HUES6 (cell line): ENCODE results near the gene POU3F3.

Source experiments
- H3K27ac ChIP-seq: 2 replicates; pipeline ENCODE4 v1.7.0; 2013; ENCODE audit warnings: low read depth, mild to moderate bottlenecking, low read length, inconsistent platforms
- H3K27me3 ChIP-seq: 2 replicates; pipeline ENCODE4 v1.6.1; 2013; ENCODE audit warnings: low read length; ENCODE audit not compliant: control insufficient read depth, insufficient read depth
- H3K36me3 ChIP-seq: 2 replicates; pipeline ENCODE4 v1.6.1; 2013; ENCODE audit warnings: low read length; ENCODE audit not compliant: control insufficient read depth, insufficient read depth
- H3K4me1 ChIP-seq: 2 replicates; pipeline ENCODE4 v1.6.1; 2013; ENCODE audit warnings: low read length; ENCODE audit not compliant: control insufficient read depth, insufficient read depth
- H3K4me3 ChIP-seq: 2 replicates; pipeline ENCODE4 v1.5.1; 2013; ENCODE audit warnings: low read depth, low read length
- H3K9ac ChIP-seq: one replicate; pipeline ENCODE4 v1.6.1; 2013; ENCODE audit warnings: mild to moderate bottlenecking, low read length
- H3K9me3 ChIP-seq: 2 replicates; pipeline ENCODE4 v1.6.1; 2013; ENCODE audit warnings: low read depth, low read length; ENCODE audit not compliant: control insufficient read depth, insufficient read depth

POU3F3 gene

DNA sequence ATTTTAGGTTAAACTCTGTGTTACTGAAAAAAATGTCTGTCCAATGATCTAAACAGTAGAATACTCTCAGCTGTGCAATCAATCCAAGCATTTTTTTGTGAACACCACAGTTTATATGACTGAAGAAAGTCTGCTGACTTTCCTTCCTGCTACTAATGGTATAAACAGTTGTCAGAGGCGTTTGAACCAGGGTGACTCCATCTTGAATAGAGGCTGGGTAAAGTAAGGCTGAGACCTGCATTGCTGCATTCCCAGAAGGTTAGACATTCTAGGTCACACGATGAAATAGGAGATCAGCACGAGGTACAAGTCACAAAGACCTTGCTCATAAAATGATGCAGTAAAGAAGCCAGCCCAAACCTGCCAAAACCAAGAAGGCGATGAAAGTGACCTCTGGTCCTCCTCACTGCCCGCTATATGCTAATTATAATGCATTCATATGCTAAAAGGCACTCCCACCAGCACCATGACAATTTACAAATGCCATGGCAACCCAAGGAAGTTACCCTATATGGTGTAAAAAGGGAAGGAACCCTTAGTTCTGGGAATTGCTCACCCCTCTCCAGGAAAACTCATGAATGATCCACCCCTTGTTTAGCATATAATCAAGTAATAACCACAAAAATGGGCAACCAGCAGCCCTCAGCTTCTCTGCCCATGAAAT, 31.3 kb downstream of the POU3F3 start:
- Histone ChIP-seq H3K36me3 (no peaks in the 10 kb centered on the region), H3K9me3 (no peaks in the 10 kb centered on the region), H3K4me1 (peaks cover 15% of the 10 kb centered on the region), H3K9ac (no peak overlapping the region), H3K27ac (no peak overlapping the region), H3K27me3 (peaks cover 20% of the 10 kb centered on the region), H3K4me3 (no peak overlapping the region)

DNA sequence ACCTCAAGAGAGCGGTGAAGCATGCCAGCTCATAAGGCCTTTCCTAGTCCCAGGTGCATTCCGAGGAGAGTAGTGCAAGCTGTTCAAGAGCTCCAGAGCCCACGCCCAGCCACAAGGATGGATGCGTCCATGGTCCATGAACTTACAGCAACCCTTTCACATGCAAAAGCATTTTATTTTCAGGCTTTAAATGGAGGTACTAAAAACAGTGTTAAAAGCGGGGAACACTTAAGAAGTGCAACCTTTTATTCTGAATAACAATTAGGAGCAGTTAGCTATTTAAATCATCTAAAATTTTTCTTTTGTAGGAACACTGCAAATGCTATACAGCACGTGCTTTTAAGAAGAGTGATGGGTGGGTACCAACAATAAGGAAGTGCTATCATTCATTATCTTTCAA, 33.8 kb downstream of the POU3F3 start:
- peaks cover 13% of the 10 kb centered on the region for H3K27me3 ChIP-seq

DNA sequence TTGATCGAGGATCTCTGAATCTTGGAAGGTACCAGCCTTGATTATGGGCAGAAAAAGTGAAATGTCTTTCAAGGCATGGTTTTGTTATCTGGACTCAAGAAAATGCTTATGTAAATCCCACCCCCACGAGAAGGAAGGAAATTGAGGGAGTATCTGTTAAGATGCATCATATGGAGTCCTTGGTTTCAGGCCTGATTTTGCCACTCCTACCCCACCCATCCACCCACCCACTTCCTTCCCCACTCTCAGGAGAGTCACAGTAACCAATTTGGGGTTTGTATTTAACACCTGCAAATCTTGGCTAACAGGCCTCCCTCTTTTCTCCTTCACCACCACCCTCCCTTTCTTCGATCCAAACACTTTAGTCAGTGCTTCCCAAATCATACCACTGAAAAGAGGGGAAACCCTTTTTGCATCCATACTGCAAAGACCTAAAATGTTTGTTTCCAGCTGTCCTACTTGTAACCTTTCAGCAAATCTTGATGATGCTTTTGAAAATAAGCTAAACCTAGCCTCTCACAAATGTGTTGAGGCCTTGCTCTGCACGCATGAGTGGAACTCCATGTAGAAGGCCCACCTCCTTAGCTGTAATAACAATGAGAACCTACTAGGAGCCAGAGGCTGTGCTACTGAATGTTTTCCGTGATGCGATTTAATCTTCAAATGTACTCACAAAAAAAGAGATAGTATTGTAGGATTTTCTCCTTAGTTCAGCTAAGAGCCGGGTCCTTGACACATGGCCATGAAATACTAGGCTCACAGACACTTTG, 34.8 kb downstream of the POU3F3 start:
- H3K4me1 ChIP-seq: peaks cover 15% of the 10 kb centered on the region
- H3K9me3 ChIP-seq: no peaks in the 10 kb centered on the region
- H3K36me3 ChIP-seq: no peaks in the 10 kb centered on the region
- H3K27ac ChIP-seq: no peak overlapping the region
- no peak overlapping the region for H3K4me3 ChIP-seq
- H3K27me3 ChIP-seq: peaks cover 5% of the 10 kb centered on the region; the same call in 1 of the 2 replicates
- H3K9ac ChIP-seq: no peak overlapping the region

More for the DNA sequence above, 33.8 kb downstream of the POU3F3 start:
- Histone ChIP-seq H3K4me3 (no peak overlapping the region), H3K4me1 (peaks cover 15% of the 10 kb centered on the region), H3K9me3 (no peaks in the 10 kb centered on the region), H3K9ac (no peak overlapping the region), H3K27ac (no peak overlapping the region), H3K36me3 (no peaks in the 10 kb centered on the region)

DNA sequence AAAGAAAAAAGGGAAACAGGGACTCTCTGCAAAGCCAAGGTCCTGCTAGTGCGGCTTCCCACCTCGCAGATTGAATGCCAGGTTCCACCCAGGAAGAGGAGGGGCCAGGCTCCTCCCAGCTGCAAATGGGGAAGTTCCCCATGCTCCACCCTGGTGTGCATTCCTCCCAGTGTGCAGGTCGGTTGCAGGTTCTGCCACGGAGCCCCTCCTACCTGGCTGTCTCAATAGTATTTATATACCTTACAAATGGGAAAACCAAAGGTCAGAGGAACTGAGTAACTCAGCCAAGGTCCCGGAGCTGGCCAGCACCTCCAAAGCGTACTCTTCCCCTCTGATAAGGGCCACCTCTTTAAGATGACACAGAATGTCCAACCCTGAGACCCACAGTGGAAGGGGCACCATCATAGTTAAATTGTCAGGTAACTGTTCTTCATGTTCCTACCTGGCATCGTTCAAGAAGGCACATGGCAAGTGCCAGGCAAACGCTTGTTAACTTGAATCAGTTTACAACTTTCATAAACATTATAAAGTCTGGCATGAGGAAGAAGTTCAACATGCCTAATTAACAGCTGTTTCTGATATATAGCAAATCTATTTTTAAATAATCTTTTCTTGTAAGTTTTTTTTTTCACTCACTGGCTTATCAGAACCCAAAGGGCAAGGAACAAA, 35.5 kb downstream of the POU3F3 start:
- Histone ChIP-seq H3K9me3 (no peaks in the 10 kb centered on the region), H3K4me1 (peaks cover 15% of the 10 kb centered on the region), H3K36me3 (no peaks in the 10 kb centered on the region), H3K27me3 (no peaks in the 10 kb centered on the region), H3K9ac (no peak overlapping the region), H3K4me3 (no peak overlapping the region), H3K27ac (no peak overlapping the region)

DNA sequence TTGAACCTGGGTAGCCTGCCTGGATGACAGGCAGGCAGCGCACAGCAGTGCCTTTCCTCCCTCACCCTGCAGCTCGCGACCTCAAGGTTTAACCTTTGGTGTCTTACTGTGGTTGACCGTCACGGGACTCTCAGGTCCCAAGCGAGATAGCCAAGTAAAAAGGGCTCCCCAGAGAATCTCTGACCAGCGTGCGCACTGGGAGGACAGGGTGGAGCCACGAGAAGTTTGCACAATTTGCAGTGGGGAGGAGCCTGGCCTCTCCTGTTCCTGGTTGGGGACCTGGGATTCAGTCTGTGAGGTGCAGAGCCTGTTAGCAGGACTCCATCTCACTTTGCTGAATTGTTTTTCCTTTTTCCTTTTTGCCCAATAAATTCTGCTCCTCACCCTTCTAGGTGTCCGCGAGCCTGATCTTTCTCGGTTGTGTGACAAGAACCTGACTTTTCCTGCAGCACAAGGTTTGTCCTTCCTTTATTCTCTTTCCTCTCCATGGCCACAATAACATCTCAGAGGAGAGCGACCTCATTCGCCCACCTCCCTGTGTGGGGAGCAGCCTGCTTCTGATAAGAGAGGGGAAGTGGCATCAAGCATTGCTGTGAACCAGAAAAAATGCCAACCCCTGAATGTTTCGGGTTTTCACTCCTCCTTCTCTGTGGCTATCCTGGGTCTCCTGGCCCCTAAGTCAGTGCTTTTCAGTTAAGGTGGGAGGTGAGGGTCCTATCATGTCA, 36.2 kb downstream of the POU3F3 start:
- no peak overlapping the region for H3K27ac ChIP-seq
- H3K4me3 ChIP-seq: no peak overlapping the region
- H3K9me3 ChIP-seq: no peaks in the 10 kb centered on the region
- peaks cover 15% of the 10 kb centered on the region for H3K4me1 ChIP-seq
- no peak overlapping the region for H3K9ac ChIP-seq
- no peaks in the 10 kb centered on the region for H3K27me3 ChIP-seq
- H3K36me3 ChIP-seq: no peaks in the 10 kb centered on the region

DNA sequence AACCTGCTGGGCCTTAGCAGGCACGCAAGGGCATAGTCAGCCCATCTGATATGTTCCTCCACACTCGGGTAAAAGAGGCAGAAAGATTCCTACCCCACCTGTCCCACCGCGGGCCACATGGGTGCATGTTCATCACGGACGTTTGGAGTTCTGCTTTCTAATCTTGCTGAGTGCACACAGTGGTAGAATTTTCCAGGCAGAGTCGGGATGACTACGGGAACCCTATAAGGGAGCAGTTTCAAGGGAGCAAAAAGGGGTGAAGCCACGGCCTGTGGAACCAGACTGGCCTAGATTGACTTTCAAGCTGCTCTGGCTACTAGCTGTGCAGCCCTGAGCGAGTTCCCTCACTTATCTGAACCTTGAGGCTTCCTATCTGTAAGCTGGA, 36.8 kb downstream of the POU3F3 start:
- no peaks in the 10 kb centered on the region for H3K9me3 ChIP-seq
- no peaks in the 10 kb centered on the region for H3K27me3 ChIP-seq
- no peak overlapping the region for H3K9ac ChIP-seq
- no peaks in the 10 kb centered on the region for H3K36me3 ChIP-seq
- H3K27ac ChIP-seq: no peak overlapping the region
- H3K4me1 ChIP-seq: peaks cover 15% of the 10 kb centered on the region
- no peak overlapping the region for H3K4me3 ChIP-seq

DNA sequence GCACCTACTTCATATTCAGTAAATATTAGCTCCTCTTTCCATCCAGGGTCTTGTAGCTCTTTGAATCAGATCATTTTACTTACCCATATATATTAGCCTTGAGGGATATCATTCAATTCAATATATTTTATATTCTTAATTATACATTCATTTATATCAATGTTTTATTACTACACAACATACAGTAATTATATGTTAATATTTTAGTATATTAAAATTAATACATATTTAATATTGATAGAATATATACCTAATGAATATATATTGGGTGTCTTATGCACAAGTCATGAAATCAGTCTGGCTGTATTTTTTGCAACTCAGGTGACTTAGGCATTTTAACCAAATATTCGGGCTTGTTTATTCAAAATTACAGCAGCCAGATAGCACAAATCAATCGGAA, 37.2 kb downstream of the POU3F3 start:
- Histone ChIP-seq H3K36me3 (no peaks in the 10 kb centered on the region), H3K27ac (no peak overlapping the region), H3K27me3 (no peaks in the 10 kb centered on the region), H3K4me1 (peaks cover 15% of the 10 kb centered on the region), H3K9me3 (no peaks in the 10 kb centered on the region), H3K4me3 (no peak overlapping the region), H3K9ac (no peak overlapping the region)

DNA sequence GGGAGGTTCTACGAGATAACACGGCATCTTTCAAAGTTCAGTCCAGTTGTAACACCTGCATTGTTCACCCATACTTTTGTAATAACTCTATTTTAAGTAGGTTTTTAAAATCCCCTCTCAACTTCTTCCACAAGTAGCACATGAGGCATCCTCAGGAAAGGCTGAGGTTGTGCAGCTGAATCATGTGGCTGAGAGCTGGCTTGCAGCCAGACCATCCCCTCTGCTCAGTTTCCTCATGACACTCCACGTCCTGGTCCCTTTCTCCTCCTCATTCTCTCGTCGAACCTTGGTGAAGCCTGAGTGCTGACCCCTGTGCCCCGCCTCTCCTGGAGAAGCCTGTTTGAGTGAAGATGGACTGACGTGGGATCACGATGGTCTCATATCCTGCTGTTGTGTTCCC, 42.5 kb downstream of the POU3F3 start:
- Histone ChIP-seq H3K9ac (no peak overlapping the region), H3K4me3 (no peak overlapping the region), H3K27me3 (peaks cover 2% of the 10 kb centered on the region; the same call in 1 of the 2 replicates)

DNA sequence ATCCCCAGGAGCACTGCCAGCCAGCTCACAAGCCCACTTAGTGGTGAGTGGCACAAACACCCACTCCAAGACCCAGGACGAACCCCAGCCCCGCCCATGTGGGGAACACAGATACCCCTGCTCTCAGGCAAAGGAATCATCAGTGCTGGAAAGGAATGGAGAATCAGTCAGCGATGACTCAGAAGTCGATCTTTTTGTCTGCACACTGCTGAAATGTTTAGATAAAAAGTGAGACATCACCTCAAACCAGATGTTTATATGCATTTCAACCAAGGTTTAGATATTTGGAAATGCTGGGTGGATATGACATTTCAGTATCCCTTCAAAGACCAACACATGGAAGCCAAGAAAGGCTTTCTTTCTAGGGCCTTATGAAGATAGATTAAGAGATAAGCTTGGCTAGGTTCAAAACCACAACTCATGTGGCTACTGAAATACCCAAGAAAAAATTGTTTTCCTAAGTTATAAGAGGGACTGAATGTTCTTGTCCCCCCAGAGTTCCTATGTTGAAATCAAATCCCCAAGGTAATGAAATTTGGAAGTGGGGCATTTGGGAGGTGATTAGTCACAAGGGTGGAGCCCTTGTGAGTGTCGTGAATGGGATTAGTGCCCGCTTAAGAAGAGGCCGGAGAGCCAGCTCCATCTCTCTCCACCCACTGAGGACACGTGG, 43.7 kb downstream of the POU3F3 start:
- Histone ChIP-seq H3K9me3 (no peaks in the 10 kb centered on the region), H3K4me1 (no peaks in the 10 kb centered on the region), H3K9ac (no peak overlapping the region), H3K36me3 (no peaks in the 10 kb centered on the region), H3K27me3 (peaks cover 2% of the 10 kb centered on the region; the same call in 1 of the 2 replicates), H3K27ac (no peak overlapping the region), H3K4me3 (no peak overlapping the region)

More for the DNA sequence above, 42.5 kb downstream of the POU3F3 start:
- Histone ChIP-seq H3K36me3 (no peaks in the 10 kb centered on the region), H3K4me1 (no peaks in the 10 kb centered on the region), H3K27ac (no peak overlapping the region), H3K9me3 (no peaks in the 10 kb centered on the region)

DNA sequence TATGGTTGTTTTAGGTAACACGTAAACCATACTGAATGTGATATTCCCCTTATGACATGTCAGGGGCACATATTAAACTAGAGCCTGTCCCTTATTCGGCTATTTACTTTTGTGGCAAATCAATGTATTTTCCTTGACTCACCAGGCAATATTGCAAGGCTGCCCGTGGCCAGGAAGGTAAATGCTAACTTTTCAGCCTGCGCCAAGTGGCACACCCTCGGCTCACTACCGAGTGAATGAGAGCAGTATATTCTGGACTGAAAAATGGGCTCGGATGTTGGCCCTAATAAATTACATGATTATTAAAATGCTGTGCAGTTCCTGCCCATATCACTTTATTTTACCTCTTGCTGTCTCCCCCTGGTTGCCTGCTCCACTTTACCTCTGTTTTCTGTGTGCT, 46.7 kb downstream of the POU3F3 start:
- Histone ChIP-seq H3K4me1 (no peaks in the 10 kb centered on the region), H3K9ac (no peak overlapping the region), H3K27ac (no peak overlapping the region), H3K9me3 (no peaks in the 10 kb centered on the region), H3K27me3 (peaks cover 2% of the 10 kb centered on the region; the same call in 1 of the 2 replicates), H3K4me3 (no peak overlapping the region), H3K36me3 (no peaks in the 10 kb centered on the region)
